H1 (cell line): ENCODE measurements around the gene RPL32. TPM values are rescaled to one million over a fixed set of nuclear protein-coding genes. Genes with fewer than 3 reads are reported as not detected.

ENCODE experiments used
- CTCF ChIA-PET: fragments of 300-600 bp; sonication (Branson Sonifier 250); formaldehyde crosslinking; loops from one replicate; lab custom pipeline; 2021; ENCODE audit not compliant: partially characterized antibody; lab: Charles Lee
- POLR2A ChIA-PET: fragments of 300-600 bp; sonication (Branson Sonifier 250); formaldehyde crosslinking; loops from one replicate; lab custom pipeline; 2021; ENCODE audit warnings: inconsistent platforms; ENCODE audit not compliant: partially characterized antibody; lab: Charles Lee
- DNase-seq, 2 experiments: peaks; one replicate each; pipeline versions ENCODE4 v3.0.0 to v3.0.0-alpha.2; 2010 to 2022; ENCODE audit warnings: low spot score in 2 of 2, low read depth in 1 of 2, mixed read lengths in 1 of 2
- FAIRE-seq: peaks from 2 replicates; lab custom pipeline; 2011; peaks lifted over from hg19 to GRCh38; lab: Jason Lieb, UNC
- H2AFZ ChIP-seq: 2 replicates; pipeline ENCODE4 v1.8.1; 2012; ENCODE audit warnings: low read length, inconsistent platforms
- H2AK5ac ChIP-seq: 2 replicates; pipeline ENCODE4 v1.6.1; 2013; ENCODE audit warnings: low read depth, low read length
- H2BK120ac ChIP-seq: replicated peaks from 2 replicates; pipeline ENCODE3; 2013; ENCODE audit warnings: low read depth, low read length, inconsistent platforms
- H2BK12ac ChIP-seq: 2 replicates; pipeline ENCODE4 v1.6.1; 2013; ENCODE audit warnings: low read depth, low read length
- H2BK15ac ChIP-seq: 2 replicates; pipeline ENCODE4 v1.6.1; 2013; ENCODE audit warnings: low read length
- H2BK20ac ChIP-seq: 2 replicates; pipeline ENCODE4 v1.6.1; 2013; ENCODE audit warnings: low read length
- H2BK5ac ChIP-seq: 2 replicates; pipeline ENCODE4 v1.6.1; 2013; ENCODE audit warnings: low read depth, low read length
- H3K14ac ChIP-seq: 2 replicates; pipeline ENCODE4 v1.6.1; 2013; ENCODE audit warnings: inconsistent platforms; ENCODE audit not compliant: insufficient read length
- H3K18ac ChIP-seq: 2 replicates; pipeline ENCODE4 v1.6.1; 2013; ENCODE audit warnings: low read length; ENCODE audit errors: extremely low read depth
- H3K23ac ChIP-seq: 2 replicates; pipeline ENCODE4 v1.6.1; 2013; ENCODE audit warnings: inconsistent platforms; ENCODE audit not compliant: insufficient read length
- H3K23me2 ChIP-seq: 2 replicates; pipeline ENCODE4 v1.6.1; 2013; ENCODE audit warnings: low read depth, low read length
- H3K27ac ChIP-seq: 2 replicates; pipeline ENCODE4 v1.6.1; 2011; ENCODE audit warnings: low read depth, low read length, inconsistent platforms
- H3K27me3 ChIP-seq, 4 experiments: replicated peaks in 1 of 4; 1 replicate in 1 of 4; 2 replicates in 3 of 4; pipeline versions ENCODE4 v1.6.1 to v1.8.1; 2011 to 2013; ENCODE audit warnings: low read length in 3 of 4, mild to moderate bottlenecking in 3 of 4, inconsistent platforms in 2 of 4, mixed read lengths in 2 of 4, moderate library complexity in 1 of 4; ENCODE audit not compliant: control insufficient read depth in 3 of 4, insufficient read depth in 3 of 4; ENCODE audit errors: extremely low read depth in 1 of 4
- H3K36me3 ChIP-seq, 4 experiments: 2 replicates each; pipeline versions ENCODE4 v1.6.1 to v1.8.1; 2011 to 2013; ENCODE audit warnings: mild to moderate bottlenecking in 4 of 4, low read length in 3 of 4, moderate library complexity in 2 of 4, control low read depth in 1 of 4, inconsistent platforms in 1 of 4; ENCODE audit not compliant: insufficient read depth in 4 of 4, control insufficient read depth in 2 of 4
- H3K4ac ChIP-seq: replicated peaks from 2 replicates; pipeline ENCODE3; 2013; ENCODE audit warnings: low read length, low read depth, mixed read lengths, inconsistent platforms; ENCODE audit not compliant: insufficient read length
- H3K4me1 ChIP-seq, 4 experiments: replicated peaks in 1 of 4; 1 replicate in 1 of 4; 2 replicates in 3 of 4; pipeline versions ENCODE4 v1.6.1 to v1.8.1; 2011 to 2013; ENCODE audit warnings: low read length in 3 of 4, inconsistent platforms in 2 of 4, mixed read lengths in 1 of 4; ENCODE audit not compliant: insufficient read depth in 4 of 4, control insufficient read depth in 3 of 4
- H3K4me2 ChIP-seq, 2 experiments: 2 replicates each; pipeline versions ENCODE4 v1.6.1 to v1.8.1; 2011 to 2013; ENCODE audit warnings: low read depth in 2 of 2, low read length in 2 of 2, control low read depth in 1 of 2, inconsistent platforms in 1 of 2, mild to moderate bottlenecking in 1 of 2; ENCODE audit not compliant: insufficient read depth in 1 of 2
- H3K4me3 ChIP-seq, 4 experiments: fragments of 200-600, 300-600 bp in 1 of 4; sonication (generic), shearing (Covaris generic), sonication (Bioruptor Twin) in 1 of 4; 2 replicates each; pipeline versions ENCODE4 v1.5.1 to v1.8.1; 2011 to 2016; ENCODE audit warnings: low read length in 4 of 4, low read depth in 3 of 4, control low read depth in 2 of 4, inconsistent platforms in 2 of 4, mild to moderate bottlenecking in 2 of 4, mixed read lengths in 1 of 4, moderate library complexity in 1 of 4; ENCODE audit not compliant: insufficient read depth in 2 of 4; ENCODE audit errors: extremely low read depth in 1 of 4
- H3K56ac ChIP-seq: replicated peaks from 2 replicates; pipeline ENCODE3; 2013; ENCODE audit warnings: low read depth, mild to moderate bottlenecking, mixed read lengths, low read length, inconsistent platforms; ENCODE audit not compliant: insufficient read length
- H3K79me1 ChIP-seq: 2 replicates; pipeline ENCODE4 v1.6.1; 2013; ENCODE audit warnings: low read depth, low read length, control low read depth
- H3K79me2 ChIP-seq, 2 experiments: 2 replicates each; pipeline versions ENCODE4 v1.6.1 to v1.8.1; 2012 to 2013; ENCODE audit warnings: low read length in 2 of 2, mild to moderate bottlenecking in 2 of 2, inconsistent platforms in 1 of 2; ENCODE audit not compliant: insufficient read depth in 2 of 2, control insufficient read depth in 1 of 2
- H3K9ac ChIP-seq, 4 experiments: replicated peaks in 1 of 4; 1 replicate in 1 of 4; 2 replicates in 3 of 4; pipeline versions ENCODE4 v1.6.1 to v1.8.1; 2011 to 2013; ENCODE audit warnings: low read depth in 3 of 4, low read length in 3 of 4, control low read depth in 2 of 4, mild to moderate bottlenecking in 2 of 4, moderate library complexity in 2 of 4, inconsistent platforms in 1 of 4; ENCODE audit errors: extremely low read depth in 1 of 4
- H3K9me3 ChIP-seq, 2 experiments: 2 replicates each; pipeline versions ENCODE4 v1.6.1 to v1.8.1; 2012 to 2013; ENCODE audit warnings: mild to moderate bottlenecking in 2 of 2, moderate library complexity in 2 of 2, control low read depth in 1 of 2, inconsistent platforms in 1 of 2, low read depth in 1 of 2, low read length in 1 of 2, mixed read lengths in 1 of 2; ENCODE audit not compliant: insufficient read depth in 2 of 2
- H4K20me1 ChIP-seq, 2 experiments: replicated peaks in 1 of 2; 2 replicates each; pipeline versions ENCODE3 to v1.8.1; 2011 to 2013; ENCODE audit warnings: inconsistent platforms in 2 of 2, low read length in 2 of 2, mild to moderate bottlenecking in 1 of 2; ENCODE audit not compliant: insufficient read depth in 2 of 2, control insufficient read depth in 1 of 2
- H4K5ac ChIP-seq: 2 replicates; pipeline ENCODE4 v1.6.1; 2013; ENCODE audit warnings: low read length, low read depth, mixed read lengths, inconsistent platforms; ENCODE audit not compliant: insufficient read length
- H4K8ac ChIP-seq: 2 replicates; pipeline ENCODE4 v1.8.0; 2013; ENCODE audit warnings: mild to moderate bottlenecking, moderate library complexity, low read length, inconsistent platforms; ENCODE audit not compliant: insufficient read depth; ENCODE audit errors: extremely low read depth
- H4K91ac ChIP-seq: replicated peaks from 2 replicates; pipeline ENCODE3; 2013; ENCODE audit warnings: low read length, mixed read lengths, inconsistent platforms; ENCODE audit not compliant: insufficient read length
- MAFK ChIP-seq: IDR thresholded peaks from 2 replicates; pipeline ENCODE4 v1.6.1; 2012; ENCODE audit warnings: low read depth, mild to moderate bottlenecking, improper control_type of control experiment, low read length
- POLR2AphosphoS5 ChIP-seq: IDR thresholded peaks from 2 replicates; pipeline ENCODE4 v1.6.1; 2011; ENCODE audit warnings: low read depth, low read length
- WGBS, 2 experiments: shearing (Covaris generic) in 1 of 2; methylation state at CpG; one replicate each; pipeline versions ENCODE4 v1.1.6 to v1.1.7; 2013 to 2015; ENCODE audit warnings: low lambda C conversion rate in 2 of 2, mixed read lengths in 2 of 2, inconsistent platforms in 1 of 2, low coverage in 1 of 2, missing lambda C conversion rate in 1 of 2; ENCODE audit not compliant: insufficient replicate concordance in 2 of 2, insufficient coverage in 1 of 2, insufficient read length in 1 of 2; ENCODE audit errors: extremely low coverage in 1 of 2, missing lambda C conversion rate in 1 of 2; 5-methylcytosine and 5-hydroxymethylcytosine counted together
- polyA plus RNA-seq, 7 experiments: library from polyadenylated mRNA; depleted of rRNA in 3 of 7; stranded (reverse) in 5 of 7; unstranded in 2 of 7; fragments of >200 nt in 5 of 7; fragments of 200-250 nt in 2 of 7; gene quantifications; 1 replicate in 5 of 7; 2 replicates in 1 of 7; 4 replicates in 1 of 7; pipeline versions ENCODE4 v1.2.1 to v1.2.3, GENCODE V29; 2011 to 2013; ENCODE audit warnings: missing spikeins in 2 of 7, mixed read lengths in 2 of 7
- total RNA-seq: library from RNA; stranded (reverse); fragmentation: NEBNext Ultra II Directional; extraction: Animal tissue kit (Norgen Biotek cat#: 25700); gene quantifications from 2 replicates; pipeline ENCODE4 v1.2.1, GENCODE V29; 2021

The RPL32 gene
- total and polyA plus RNA-seq, 2 of the 8 experiments (the other 6 are each of a cell fraction or from before 2014, with no cell fraction given) = 1,443 to 2,043 TPM

- DNase-seq (no peak), FAIRE-seq (no peak)
- peak overlapping the region in 1 of 4 experiments; percentile 90; a peak in 1 of 8 replicates for H3K4me3 ChIP-seq
- no peak overlapping the region for H3K14ac ChIP-seq
- H3K4me1 ChIP-seq = peaks cover 9 to 23% (median 14%) of the 10 kb centered on the region in 4 experiments
- no peaks in the 10 kb centered on the region for H3K9me3 ChIP-seq
- no peak overlapping the region for H4K91ac ChIP-seq
- no peak overlapping the region for H2BK15ac ChIP-seq
- H3K18ac ChIP-seq = no peak overlapping the region
- peaks cover 21 to 58% of the 10 kb centered on the region in 2 experiments for H3K79me2 ChIP-seq
- H3K79me1 ChIP-seq = peaks cover 12% of the 10 kb centered on the region
- no peak overlapping the region for H2BK12ac ChIP-seq
- H3K4me2 ChIP-seq = peak overlapping the region; percentile 96 to 100
- H3K27me3 ChIP-seq = no peaks in the 10 kb centered on the region
- no peak overlapping the region for H2AK5ac ChIP-seq
- no peak overlapping the region for H2AFZ ChIP-seq
- ChIA-PET CTCF (interaction anchor here (0.6 to 1.4 kb wide), 7 partner anchors 14 to 453 kb away, joined by 3 to 5 read pairs (median 4); no protein-coding TSS in a partner anchor), POLR2A (interaction anchor here (0.5 to 20.9 kb wide), 21 partner anchors 9 to 252 kb away, joined by 3 to 661 read pairs (median 4); no protein-coding TSS in a partner anchor)
- H3K36me3 ChIP-seq = peaks cover 62 to 82% (median 72%) of the 10 kb centered on the region in 4 experiments
- peak overlapping the region in 1 of 4 experiments; percentile 50; a peak in 2 of 7 replicates for H3K9ac ChIP-seq
- no peak overlapping the region for H4K8ac ChIP-seq
- no peak for TF ChIP-seq MAFK
- peak; percentile 69; the same call in 1 of the 2 replicates for TF ChIP-seq POLR2AphosphoS5
- peaks cover 28 to 49% of the 10 kb centered on the region in 2 experiments for H4K20me1 ChIP-seq
- H2BK20ac ChIP-seq = no peak overlapping the region
- H3K4ac ChIP-seq = no peak overlapping the region
- no peak overlapping the region for H2BK5ac ChIP-seq
- H2BK120ac ChIP-seq = no peak overlapping the region
- H3K23ac ChIP-seq = no peak overlapping the region
- H3K23me2 ChIP-seq = peaks cover 10% of the 10 kb centered on the region
- 93% methylated on average over 6 of the region's 6 CpGs; no CpG with 5 or more reads in 1 of the 2 experiments for WGBS, 2 experiments
- H4K5ac ChIP-seq = no peak overlapping the region
- H3K56ac ChIP-seq = no peak overlapping the region
- H3K27ac ChIP-seq = no peak overlapping the region
Measured at GRCh38 chr3:12837295-12837986, 3.9 kb downstream of the RPL32 start.
